Measurements from ENCODE around the gene BTF3. TPM values are rescaled to one million over a fixed set of nuclear protein-coding genes. Genes with fewer than 3 reads are reported as not detected.

Gene BTF3
- total RNA-seq, 1 donor from 2014 or later = 960 TPM

DNA sequence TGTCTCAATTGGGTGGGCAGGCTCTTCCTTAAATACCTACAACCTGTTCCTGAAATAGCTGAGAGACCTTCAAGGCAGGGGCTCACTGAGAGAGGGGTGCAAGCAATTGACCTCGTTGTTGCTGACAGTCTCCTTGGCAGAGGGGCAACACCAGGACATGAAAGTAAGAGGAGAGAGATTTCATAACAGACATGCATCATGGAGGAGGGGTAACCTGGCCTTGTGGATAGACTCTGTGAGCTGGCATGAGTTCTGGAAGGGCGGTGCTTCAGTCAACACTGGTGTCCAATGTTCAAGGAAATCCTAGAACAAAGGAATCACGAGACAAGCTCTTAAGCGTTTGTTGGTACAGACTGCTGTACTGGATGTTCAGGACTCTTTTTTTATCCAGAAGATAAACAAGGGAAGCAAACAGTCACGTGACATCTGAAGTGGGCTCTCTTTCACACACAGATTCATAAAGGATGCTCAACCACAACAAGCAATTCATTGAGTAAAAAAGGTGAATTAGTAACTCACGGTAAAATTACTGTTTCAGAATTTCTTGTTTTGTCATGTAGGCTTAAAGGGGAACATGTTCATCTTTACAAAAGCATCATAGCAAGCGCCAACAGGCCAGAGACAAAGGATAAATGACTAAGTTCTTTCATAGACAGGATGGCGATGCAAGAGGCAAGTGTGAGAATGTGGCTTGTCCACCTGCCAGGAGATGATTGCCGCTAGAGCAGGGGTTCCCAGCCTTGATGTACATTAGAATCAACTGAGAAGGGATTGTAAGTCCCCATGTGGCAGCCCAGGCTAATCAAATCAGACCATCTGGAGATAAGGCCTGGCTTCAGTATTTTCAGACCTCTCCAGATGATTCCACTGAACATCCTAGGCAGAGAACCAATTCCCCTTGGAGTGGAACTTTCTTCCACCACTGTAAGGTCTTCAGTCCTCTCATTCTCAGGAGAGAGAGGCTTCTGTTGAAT lies 46.5 kb downstream of the BTF3 start:
- Mint-ChIP-seq H3K4me1 (peaks cover 11% of the 10 kb centered on the region), H3K4me3 (no peak overlapping the region), H3K36me3 (ENCODE audit: low read depth) (no peaks in the 10 kb centered on the region), H3K27ac (no peak overlapping the region), H3K9me3 (no peaks in the 10 kb centered on the region), H3K27me3 (peaks cover 13% of the 10 kb centered on the region)
- intact Hi-C loops (cut with micrococcal nuclease) = no loop called here
- DNase-seq = peak; percentile 45

GRCh38 chr5:73545403-73545779 lies 47.1 kb downstream of the BTF3 start:
- H3K27ac Mint-ChIP-seq = no peak overlapping the region
- intact Hi-C loops (cut with micrococcal nuclease) = no loop called here
- no peaks in the 10 kb centered on the region for H3K9me3 Mint-ChIP-seq
- H3K27me3 Mint-ChIP-seq = peaks cover 13% of the 10 kb centered on the region
- H3K4me1 Mint-ChIP-seq = peaks cover 6% of the 10 kb centered on the region
- H3K4me3 Mint-ChIP-seq = no peak overlapping the region
- DNase-seq = peak; percentile 34
- H3K36me3 Mint-ChIP-seq (ENCODE audit: low read depth) = no peaks in the 10 kb centered on the region

GRCh38 chr5:73550016-73550415 lies 51.8 kb downstream of the BTF3 start:
- intact Hi-C loops (cut with micrococcal nuclease) = no loop called here

GRCh38 chr5:73552642-73553041 lies 54.4 kb downstream of the BTF3 start:
- Mint-ChIP-seq H3K27ac (no peak overlapping the region), H3K4me1 (no peaks in the 10 kb centered on the region), H3K36me3 (ENCODE audit: low read depth) (peaks cover 22% of the 10 kb centered on the region), H3K4me3 (no peak overlapping the region), H3K27me3 (peaks cover 5% of the 10 kb centered on the region), H3K9me3 (no peaks in the 10 kb centered on the region)
- DNase-seq = no peak
- intact Hi-C loops (cut with micrococcal nuclease) = no loop called here

More at GRCh38 chr5:73550016-73550415, 51.8 kb downstream of the BTF3 start:
- H3K4me1 Mint-ChIP-seq = no peaks in the 10 kb centered on the region
- H3K9me3 Mint-ChIP-seq = no peaks in the 10 kb centered on the region
- H3K36me3 Mint-ChIP-seq (ENCODE audit: low read depth) = peaks cover 13% of the 10 kb centered on the region
- no peak overlapping the region for H3K4me3 Mint-ChIP-seq
- H3K27ac Mint-ChIP-seq = no peak overlapping the region
- H3K27me3 Mint-ChIP-seq = peaks cover 8% of the 10 kb centered on the region
- no peak for DNase-seq

Other genes starting within 250 kb of the BTF3 start
- 0.09 and 0.14 TPM in 2 replicates for gene FOXD1, start 49.7 kb upstream of the BTF3 start, total RNA-seq
- gene ANKRA2, start 67.2 kb downstream of the BTF3 start, total RNA-seq = 18.5 and 19.7 TPM in 2 replicates
- 59.3 and 61.5 TPM in 2 replicates for gene UTP15, start 67.3 kb downstream of the BTF3 start, total RNA-seq
- 0.14 TPM in 1 of 2 replicates, not detected in the other for gene ARHGEF28, start 127.8 kb downstream of the BTF3 start, total RNA-seq